Superior temporal gyrus (tissue), 1 donor: ENCODE measurements around the gene SURF2.

Experiments used
- DNase-seq: peaks from one replicate; pipeline ENCODE4 v3.0.0-alpha.2; 2016; ENCODE audit errors: extremely low spot score

SURF2 gene

DNA sequence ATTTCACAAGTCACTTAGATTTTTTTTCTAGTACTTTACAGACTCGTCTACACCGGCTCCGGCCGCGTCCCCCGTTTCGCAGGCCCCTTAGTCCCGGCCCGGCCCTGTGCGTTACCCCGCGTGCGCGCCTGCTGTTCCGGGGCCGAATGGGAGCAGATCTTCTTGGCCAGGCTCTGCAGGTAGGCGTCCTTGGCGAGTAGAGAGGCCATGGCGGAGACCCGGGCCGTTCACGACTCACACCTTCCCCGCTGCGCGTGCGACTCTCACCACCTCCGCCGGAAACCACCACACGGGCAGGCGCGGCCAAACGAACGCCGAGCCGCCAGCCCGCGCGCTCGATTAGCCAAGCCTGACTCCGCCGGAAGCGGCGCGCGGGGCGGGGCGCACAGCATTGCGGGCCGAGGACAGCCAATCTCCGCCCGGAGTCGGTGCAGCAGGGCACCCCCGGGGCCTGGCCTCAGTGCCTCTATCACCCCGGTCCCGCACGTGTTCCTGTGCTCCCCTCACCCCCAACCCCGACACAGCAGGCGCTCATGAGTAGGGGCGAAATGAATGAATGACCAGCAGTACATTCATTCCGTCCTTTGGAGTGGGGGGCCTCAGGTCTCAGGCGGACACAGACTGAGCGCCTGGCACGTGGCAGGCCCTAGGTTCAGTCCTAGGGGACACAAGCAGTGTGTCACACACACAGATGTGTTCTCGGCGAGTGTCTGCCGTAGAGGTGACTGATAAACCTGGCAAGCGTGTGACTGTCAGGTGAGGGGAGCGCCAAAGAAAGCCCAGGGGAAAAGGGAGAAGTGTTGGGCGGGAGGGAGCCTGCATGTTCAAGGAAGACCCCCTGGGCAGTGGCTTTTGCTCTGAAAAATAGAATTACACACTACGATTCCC lies 20.2 kb upstream of the SURF2 start, which contains the start of gene SURF6:
TSS of gene SURF6 (minus strand) at position 265 of the 888 bp plus-strand sequence. CDS start at position 209, 56 bp downstream.
- peak; percentile 89 for DNase-seq

DNA sequence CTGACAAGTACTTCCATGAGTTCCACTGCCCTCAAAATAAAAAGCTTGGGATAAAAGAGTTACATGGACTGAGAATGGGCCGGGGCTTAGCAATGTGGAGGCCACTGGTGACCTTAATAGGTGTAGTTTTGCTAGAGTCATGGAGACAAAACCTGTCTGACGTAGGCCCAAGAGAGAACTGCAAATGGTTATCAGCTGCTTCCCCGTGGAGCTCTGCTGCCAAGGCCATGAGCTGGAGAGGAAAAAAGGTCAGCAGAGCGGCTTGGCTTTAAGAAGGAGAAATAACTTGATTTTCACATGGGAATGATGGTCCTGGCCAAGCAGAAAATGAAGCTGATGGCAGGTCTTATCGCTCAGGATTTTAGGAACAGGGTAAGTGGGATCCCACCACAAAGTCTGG lies 16.7 kb upstream of the SURF2 start:
- no peak for DNase-seq

GRCh38 chr9:133340256-133340655 lies 16.1 kb upstream of the SURF2 start:
- no peak for DNase-seq

DNA sequence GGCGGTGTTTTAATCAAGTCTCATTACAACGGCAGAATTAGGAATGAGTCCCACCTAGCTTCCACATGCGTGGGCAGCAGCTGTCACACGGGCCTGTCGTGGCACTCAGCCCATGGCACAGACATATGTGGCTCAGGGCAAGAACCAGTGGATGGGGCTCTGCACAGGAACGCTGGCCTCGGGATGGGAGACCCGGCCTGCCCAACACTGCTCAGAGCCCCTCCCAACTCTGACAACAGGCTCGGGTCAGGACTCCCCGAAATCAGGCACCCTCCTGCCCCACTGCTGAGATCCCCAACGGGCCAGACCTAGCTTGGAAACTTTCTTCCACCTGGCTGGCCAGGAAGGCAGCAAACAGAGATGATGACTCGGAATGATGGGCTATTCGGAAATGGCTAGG lies 15.4 kb upstream of the SURF2 start:
- no peak for DNase-seq

GRCh38 chr9:133341369-133342068 lies 14.8 kb upstream of the SURF2 start:
- DNase-seq = no peak

GRCh38 chr9:133342069-133342406 lies 14.3 kb upstream of the SURF2 start:
- no peak for DNase-seq

- DNase-seq = no peak
Measured at GRCh38 chr9:133342570-133342969, 13.8 kb upstream of the SURF2 start.

GRCh38 chr9:133344071-133344470 lies 12.3 kb upstream of the SURF2 start:
- DNase-seq = no peak

DNA sequence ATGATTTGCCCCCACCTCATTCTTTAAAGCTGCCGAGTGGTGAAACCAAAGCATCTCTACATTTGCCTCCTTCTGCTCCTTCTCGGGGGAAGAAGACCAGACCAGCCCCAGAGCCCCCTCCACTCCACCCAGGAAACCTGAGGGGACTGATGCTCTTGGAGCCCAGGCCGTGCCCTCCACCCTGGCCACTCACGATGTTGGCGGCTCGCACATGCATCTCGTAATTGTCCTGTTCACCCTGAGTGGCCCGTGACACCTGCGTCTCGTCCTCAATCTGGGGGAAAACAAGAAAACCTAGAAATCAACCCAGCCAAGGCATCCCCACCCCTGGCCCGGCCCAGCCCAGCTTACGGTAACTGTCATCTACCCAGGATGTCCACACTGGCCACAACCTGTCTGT lies 11.4 kb upstream of the SURF2 start:
- DNase-seq = no peak

GRCh38 chr9:133345596-133345995 lies 10.8 kb upstream of the SURF2 start:
- DNase-seq = no peak

DNA sequence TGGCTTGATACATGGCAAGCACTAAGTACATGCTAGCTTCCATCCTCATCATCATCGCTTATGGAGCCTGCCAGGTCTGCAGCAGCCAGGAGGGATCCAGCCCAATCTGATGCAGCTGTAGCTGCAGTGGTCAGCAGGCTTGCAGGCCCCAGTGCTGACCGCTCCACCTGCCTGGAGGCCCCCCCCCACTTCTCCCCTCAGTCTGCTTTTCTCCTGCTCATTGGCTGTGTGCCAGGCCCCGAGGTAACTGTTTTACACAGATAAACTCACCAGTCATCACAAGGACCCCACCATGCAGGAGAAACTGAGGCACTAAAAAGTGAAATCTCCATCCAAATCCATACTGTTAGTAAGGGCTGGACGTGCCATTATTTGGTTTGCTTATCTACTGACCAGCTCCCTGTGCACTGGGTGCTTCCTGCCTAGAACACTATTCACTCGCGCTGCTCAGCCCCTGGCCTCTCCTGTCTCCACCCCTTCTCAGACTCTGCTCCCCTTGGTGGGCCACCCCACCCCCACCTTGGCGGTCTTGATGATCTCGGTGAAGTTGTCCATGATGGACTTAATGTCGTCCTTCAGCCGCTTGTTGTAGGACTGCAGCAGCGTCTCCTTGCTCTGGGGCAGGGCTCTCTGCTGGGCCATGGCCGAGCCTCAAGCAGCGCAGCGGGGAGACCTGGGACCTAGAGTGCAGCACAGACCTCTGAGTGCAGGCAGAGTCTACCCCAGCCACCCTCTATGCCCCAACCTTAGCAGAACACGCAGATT lies 10.1 kb upstream of the SURF2 start:
- DNase-seq = no peak

DNA sequence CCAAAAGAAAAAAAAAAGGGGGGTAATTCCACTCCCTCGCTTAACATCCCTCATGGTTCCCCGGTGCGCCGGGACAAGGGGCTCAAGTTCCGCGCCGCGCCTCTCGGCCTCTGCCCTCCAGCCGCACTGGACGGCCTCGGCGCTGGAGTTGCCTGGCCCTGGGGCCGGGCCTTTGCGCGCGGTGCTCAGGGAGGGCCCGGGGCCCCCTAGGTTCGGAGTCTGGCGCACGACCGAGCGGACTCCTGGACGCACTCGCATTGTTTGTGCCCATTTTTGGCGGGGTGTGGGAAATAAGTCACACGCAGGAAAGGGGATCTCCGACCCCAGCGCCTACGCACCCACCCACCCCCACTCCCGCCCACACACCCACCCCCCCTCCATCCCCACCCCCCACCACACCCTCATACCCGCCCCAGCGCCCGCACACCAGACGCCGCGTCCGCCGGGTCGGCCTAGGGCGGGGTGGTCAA lies 8.8 kb upstream of the SURF2 start:
- no peak for DNase-seq

GRCh38 chr9:133347985-133348717 lies 8.2 kb upstream of the SURF2 start, which contains the start of the genes MED22 and RPL7A:
MED22 (minus strand) TSS chr9:133348131; CDS start chr9:133346662, 1,469 bp downstream.
RPL7A (plus strand) TSS chr9:133348218; CDS start chr9:133348244, 26 bp downstream.
- peak; percentile 98 for DNase-seq

GRCh38 chr9:133348718-133349573 lies 7.4 kb upstream of the SURF2 start:
- DNase-seq = no peak

- DNase-seq = no peak
Measured at GRCh38 chr9:133349965-133350616, 6.3 kb upstream of the SURF2 start.

- no peak for DNase-seq
Measured at GRCh38 chr9:133351526-133351907, 4.8 kb upstream of the SURF2 start.

DNA sequence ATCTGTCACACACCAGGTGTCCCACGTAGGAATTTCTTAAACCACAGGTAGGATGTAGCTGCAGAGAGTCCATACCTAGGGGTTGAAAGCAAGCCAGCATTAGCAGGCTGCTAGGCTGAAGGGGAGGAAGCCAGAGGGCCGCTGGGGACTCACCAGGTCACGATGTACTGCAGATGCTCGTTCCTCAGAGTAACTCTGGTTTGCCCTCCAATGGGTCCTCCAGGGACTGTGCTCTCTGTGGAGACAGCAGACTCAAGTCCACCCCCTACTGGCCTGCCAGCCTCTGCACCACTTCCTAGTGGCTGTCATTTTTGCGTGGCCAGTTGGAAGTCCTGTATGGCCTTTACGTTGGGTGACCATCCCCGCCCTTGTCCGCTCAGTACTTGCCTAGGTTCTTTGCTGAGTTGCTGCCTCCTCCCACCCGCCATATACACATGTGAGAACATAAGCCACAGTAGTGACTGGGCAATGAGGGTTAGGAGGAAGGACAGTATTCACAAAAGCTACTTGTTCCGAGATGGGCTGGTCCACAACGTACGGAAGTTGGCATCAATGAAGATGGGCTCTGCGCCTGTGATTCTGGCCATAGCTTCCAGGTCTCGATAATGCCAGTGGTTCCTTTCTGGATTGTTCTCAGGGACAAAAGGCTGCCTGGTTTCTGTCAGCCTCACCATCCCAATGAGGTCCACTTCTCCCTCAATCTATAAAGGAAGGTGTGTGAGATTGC lies 4.3 kb upstream of the SURF2 start:
- DNase-seq = no peak

GRCh38 chr9:133352635-133353340 lies 3.6 kb upstream of the SURF2 start:
- DNase-seq = no peak

GRCh38 chr9:133353548-133353947 lies 2.8 kb upstream of the SURF2 start:
- no peak for DNase-seq
